Measurements from ENCODE around the gene SMAD4. TPM values are rescaled to one million over a fixed set of nuclear protein-coding genes. Genes with fewer than 3 reads are reported as not detected.

SMAD4 gene
- total RNA-seq, 1 donor from 2014 or later: 121 TPM

DNA sequence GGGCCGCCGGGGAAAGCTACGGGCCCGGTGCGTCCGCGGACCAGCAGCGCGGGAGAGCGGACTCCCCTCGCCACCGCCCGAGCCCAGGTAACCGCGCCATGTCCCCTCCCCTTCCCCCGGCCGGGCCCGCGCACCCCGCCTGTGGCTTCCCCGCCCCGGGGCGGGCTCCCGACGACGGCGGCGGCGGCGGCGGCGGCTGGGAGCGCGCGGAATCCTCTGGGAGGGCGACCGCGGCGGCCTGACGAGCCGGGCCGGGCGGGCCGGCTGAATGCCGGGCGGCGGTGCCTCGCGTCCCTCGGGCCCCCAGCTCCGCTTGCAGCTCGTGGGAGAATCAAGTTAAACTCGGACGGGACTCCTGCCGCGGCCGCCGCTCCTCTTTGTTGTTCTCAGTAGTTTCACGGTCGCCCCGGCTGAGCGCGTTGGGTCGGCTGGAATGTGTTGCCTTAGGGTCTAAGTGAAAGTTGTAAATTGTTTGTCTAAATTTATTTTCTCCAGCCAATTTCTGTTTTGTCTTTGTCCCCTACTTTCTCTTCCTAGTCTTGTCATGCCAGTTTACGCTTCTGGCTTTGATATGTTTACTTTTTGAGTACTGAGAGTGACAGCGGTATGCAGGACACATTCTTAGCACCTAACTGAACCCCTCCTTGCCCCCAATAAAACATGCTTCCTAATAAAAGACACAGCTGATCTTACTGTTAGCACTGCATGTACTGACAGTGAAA lies 685 bp downstream of the SMAD4 start:
- no peaks in the 10 kb centered on the region for H3K36me3 Mint-ChIP-seq (ENCODE audit: unreplicated experiment)
- H3K27ac Mint-ChIP-seq (ENCODE audit: unreplicated experiment): peak overlapping the region; percentile 96
- peaks cover 29% of the 10 kb centered on the region for H3K4me1 Mint-ChIP-seq (ENCODE audit: low read depth, unreplicated experiment)
- TF ChIP-seq, protein P1, sequence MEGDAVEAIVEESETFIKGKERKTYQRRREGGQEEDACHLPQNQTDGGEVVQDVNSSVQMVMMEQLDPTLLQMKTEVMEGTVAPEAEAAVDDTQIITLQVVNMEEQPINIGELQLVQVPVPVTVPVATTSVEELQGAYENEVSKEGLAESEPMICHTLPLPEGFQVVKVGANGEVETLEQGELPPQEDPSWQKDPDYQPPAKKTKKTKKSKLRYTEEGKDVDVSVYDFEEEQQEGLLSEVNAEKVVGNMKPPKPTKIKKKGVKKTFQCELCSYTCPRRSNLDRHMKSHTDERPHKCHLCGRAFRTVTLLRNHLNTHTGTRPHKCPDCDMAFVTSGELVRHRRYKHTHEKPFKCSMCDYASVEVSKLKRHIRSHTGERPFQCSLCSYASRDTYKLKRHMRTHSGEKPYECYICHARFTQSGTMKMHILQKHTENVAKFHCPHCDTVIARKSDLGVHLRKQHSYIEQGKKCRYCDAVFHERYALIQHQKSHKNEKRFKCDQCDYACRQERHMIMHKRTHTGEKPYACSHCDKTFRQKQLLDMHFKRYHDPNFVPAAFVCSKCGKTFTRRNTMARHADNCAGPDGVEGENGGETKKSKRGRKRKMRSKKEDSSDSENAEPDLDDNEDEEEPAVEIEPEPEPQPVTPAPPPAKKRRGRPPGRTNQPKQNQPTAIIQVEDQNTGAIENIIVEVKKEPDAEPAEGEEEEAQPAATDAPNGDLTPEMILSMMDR (IDR thresholded peaks at IDR 0.05; ENCODE audit: partially characterized antibody, unreplicated experiment): no peak
- H3K9me3 Mint-ChIP-seq (ENCODE audit: unreplicated experiment): peaks cover 13% of the 10 kb centered on the region
- peaks cover 10% of the 10 kb centered on the region for H3K27me3 Mint-ChIP-seq (ENCODE audit: unreplicated experiment)
- peak; percentile 77 for DNase-seq
- peak overlapping the region; percentile 100 for H3K4me3 Mint-ChIP-seq (ENCODE audit: unreplicated experiment)

DNA sequence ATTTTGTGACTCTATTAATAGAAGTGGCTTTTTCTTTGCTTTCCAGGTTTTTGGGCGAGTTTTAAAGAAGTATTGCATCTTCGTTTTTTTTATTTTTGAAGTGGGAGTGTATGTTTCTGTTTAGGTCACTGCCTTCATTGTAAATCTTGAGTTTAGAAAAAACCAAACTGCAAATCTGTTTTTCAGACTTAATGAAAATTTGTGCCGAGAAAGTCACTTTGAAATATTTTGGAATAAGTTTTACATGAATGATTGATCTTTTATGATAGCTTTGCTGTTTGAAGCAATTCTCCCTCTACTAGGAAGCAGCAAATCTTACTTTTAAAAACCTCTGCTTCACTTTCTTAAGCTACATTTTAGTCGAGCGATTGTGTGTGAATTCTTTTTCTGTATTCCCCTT lies 2.2 kb downstream of the SMAD4 start:
- DNase-seq: no peak
- Mint-ChIP-seq H3K4me1 (ENCODE audit: low read depth, unreplicated experiment) (peaks cover 32% of the 10 kb centered on the region), H3K4me3 (ENCODE audit: unreplicated experiment) (peak overlapping the region; percentile 100), H3K36me3 (ENCODE audit: unreplicated experiment) (no peaks in the 10 kb centered on the region), H3K27me3 (ENCODE audit: unreplicated experiment) (peaks cover 10% of the 10 kb centered on the region), H3K9me3 (ENCODE audit: unreplicated experiment) (peaks cover 13% of the 10 kb centered on the region), H3K27ac (ENCODE audit: unreplicated experiment) (no peak overlapping the region)
- TF ChIP-seq, protein P1 (IDR thresholded peaks at IDR 0.05; ENCODE audit: partially characterized antibody, unreplicated experiment): no peak

DNA sequence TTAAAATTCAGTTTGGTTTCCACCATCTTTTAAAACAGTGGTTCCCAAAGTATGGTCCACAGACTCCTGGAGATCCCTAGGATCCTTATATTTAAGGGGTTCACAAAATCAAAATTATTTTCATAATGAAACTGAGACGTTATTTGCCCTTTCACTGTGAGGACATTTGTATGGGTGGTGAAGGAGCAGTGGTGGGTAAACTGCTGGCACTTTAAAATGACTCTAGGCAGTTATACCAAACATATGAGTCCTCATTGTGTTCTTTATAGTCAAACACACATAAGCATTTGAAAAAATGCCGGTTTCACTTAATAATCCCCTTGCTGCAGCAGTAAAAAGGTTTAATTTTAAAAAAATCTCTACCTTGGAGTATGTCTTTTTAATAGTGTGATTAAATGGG lies 7.2 kb downstream of the SMAD4 start:
- Mint-ChIP-seq H3K4me1 (ENCODE audit: low read depth, unreplicated experiment) (peaks cover 25% of the 10 kb centered on the region), H3K4me3 (ENCODE audit: unreplicated experiment) (no peak overlapping the region), H3K27me3 (ENCODE audit: unreplicated experiment) (no peaks in the 10 kb centered on the region), H3K36me3 (ENCODE audit: unreplicated experiment) (no peaks in the 10 kb centered on the region), H3K9me3 (ENCODE audit: unreplicated experiment) (peaks cover 4% of the 10 kb centered on the region), H3K27ac (ENCODE audit: unreplicated experiment) (no peak overlapping the region)
- no peak for DNase-seq
- TF ChIP-seq, protein P1 (IDR thresholded peaks at IDR 0.05; ENCODE audit: partially characterized antibody, unreplicated experiment): no peak

DNA sequence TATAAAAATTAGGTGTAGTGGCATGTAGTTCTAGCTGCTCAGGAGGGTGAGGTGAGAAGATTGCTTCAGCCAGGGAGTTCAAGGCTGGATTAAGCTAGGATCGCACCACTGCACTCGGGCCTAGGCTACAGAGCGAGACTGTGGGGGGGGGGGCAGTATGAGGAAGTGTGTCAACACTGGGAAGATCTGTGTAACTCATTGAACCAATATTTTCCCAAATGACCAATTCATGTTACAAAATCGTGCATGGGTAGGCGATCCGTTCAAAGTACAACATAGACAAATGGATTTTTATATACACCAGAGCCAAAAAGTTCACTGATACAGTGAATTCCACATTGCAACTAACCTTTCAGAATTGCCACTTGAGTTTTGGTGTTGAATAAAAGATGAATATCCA lies 8.1 kb downstream of the SMAD4 start:
- DNase-seq: no peak
- Mint-ChIP-seq H3K36me3 (ENCODE audit: unreplicated experiment) (no peaks in the 10 kb centered on the region), H3K4me1 (ENCODE audit: low read depth, unreplicated experiment) (peaks cover 21% of the 10 kb centered on the region)

More for the DNA sequence above, 8.1 kb downstream of the SMAD4 start:
- peak overlapping the region; percentile 13 for H3K27ac Mint-ChIP-seq (ENCODE audit: unreplicated experiment)
- H3K4me3 Mint-ChIP-seq (ENCODE audit: unreplicated experiment): no peak overlapping the region
- H3K9me3 Mint-ChIP-seq (ENCODE audit: unreplicated experiment): peaks cover 4% of the 10 kb centered on the region
- no peaks in the 10 kb centered on the region for H3K27me3 Mint-ChIP-seq (ENCODE audit: unreplicated experiment)
- TF ChIP-seq, protein P1 (IDR thresholded peaks at IDR 0.05; ENCODE audit: partially characterized antibody, unreplicated experiment): no peak
